SK-N-SH (cell line): ENCODE results near the gene MEIOC. TPM values are rescaled to one million over a fixed set of nuclear protein-coding genes. Genes with fewer than 3 reads are reported as not detected.
"Not testable (repeated sequence)": the region's sequence is repeated elsewhere in the genome, so short reads cannot be mapped to it uniquely, and the experiment has no call there.

Source experiments
- CTCF ChIA-PET: fragments of 300-600, 350-600 bp; formaldehyde crosslinking; extraction: SDS; loops from one replicate; lab custom pipeline; 2021; lab: Yijun Ruan, JAX
- POLR2A ChIA-PET: fragments of 350-600 bp; sonication (Branson Sonifier 250); formaldehyde crosslinking; extraction: SDS; loops from one replicate; lab custom pipeline; 2020; ENCODE audit warnings: antibody characterized with exemption, inconsistent platforms; lab: Yijun Ruan, JAX
- DNase-seq: peaks from one replicate; pipeline ENCODE4 v3.0.0; 2012
- H2AFZ ChIP-seq: fragments of 200-600 bp; sonication (generic); 2 replicates; pipeline ENCODE4 v1.8.1; 2016; ENCODE audit warnings: antibody characterized with exemption, mild to moderate bottlenecking, low read depth
- H3F3A ChIP-seq: fragments of 200-600 bp; sonication (generic); replicated peaks from 2 replicates; pipeline ENCODE3; 2016; ENCODE audit warnings: antibody characterized with exemption, mild to moderate bottlenecking; ENCODE audit not compliant: insufficient read depth
- H3K27ac ChIP-seq, 2 experiments: fragments of 200-500 bp in 1 of 2; fragments of 200-600 bp in 1 of 2; sonication (Bioruptor generic) in 1 of 2; sonication (generic), shearing (Covaris generic) in 1 of 2; 2 replicates each; pipeline versions ENCODE4 v1.5.1 to v1.6.1; 2014 to 2016; ENCODE audit warnings: low read depth in 2 of 2, inconsistent platforms in 1 of 2, low read length in 1 of 2, mild to moderate bottlenecking in 1 of 2, mixed read lengths in 1 of 2
- H3K27me3 ChIP-seq: fragments of 200-600 bp; sonication (generic), shearing (Covaris generic); 2 replicates; pipeline ENCODE4 v1.6.1; 2016; ENCODE audit warnings: mixed run types; ENCODE audit not compliant: insufficient read depth
- H3K36me3 ChIP-seq, 2 experiments: fragments of 200-500 bp in 1 of 2; fragments of 200-600 bp in 1 of 2; sonication (Bioruptor generic) in 1 of 2; sonication (generic) in 1 of 2; replicated peaks in 1 of 2; 2 replicates each; pipeline versions ENCODE3 to v1.5.1; 2014 to 2016; ENCODE audit warnings: low read length in 1 of 2, mild to moderate bottlenecking in 1 of 2; ENCODE audit not compliant: insufficient read depth in 2 of 2, control insufficient read depth in 1 of 2
- H3K4me1 ChIP-seq, 2 experiments: fragments of 200-500 bp in 1 of 2; fragments of 200-600 bp in 1 of 2; sonication (Bioruptor generic) in 1 of 2; sonication (generic), shearing (Covaris generic) in 1 of 2; 2 replicates each; pipeline versions ENCODE4 v1.5.1 to v1.6.1; 2014 to 2016; ENCODE audit warnings: low read depth in 1 of 2, low read length in 1 of 2, mixed run types in 1 of 2; ENCODE audit not compliant: insufficient read depth in 2 of 2, control insufficient read depth in 1 of 2
- H3K4me2 ChIP-seq: fragments of 200-600 bp; sonication (generic), shearing (Covaris generic); 2 replicates; pipeline ENCODE4 v1.6.1; 2017; ENCODE audit warnings: mixed run types
- H3K4me3 ChIP-seq, 2 experiments: fragments of 200-500 bp in 1 of 2; fragments of 200-600 bp in 1 of 2; sonication (Bioruptor generic) in 1 of 2; sonication (generic), shearing (Covaris generic) in 1 of 2; 2 replicates each; pipeline versions ENCODE4 v1.5.1 to v1.8.1; 2014 to 2016; ENCODE audit warnings: low read depth in 2 of 2, inconsistent platforms in 1 of 2, low read length in 1 of 2, mild to moderate bottlenecking in 1 of 2, mixed read lengths in 1 of 2, moderate library complexity in 1 of 2
- H3K79me2 ChIP-seq: fragments of 200-600 bp; sonication (generic); 2 replicates; pipeline ENCODE4 v1.8.1; 2017; ENCODE audit warnings: mild to moderate bottlenecking; ENCODE audit not compliant: insufficient read depth
- H3K9ac ChIP-seq: fragments of 200-600 bp; sonication (generic); 2 replicates; pipeline ENCODE4 v1.6.1; 2017; ENCODE audit warnings: mixed run types
- H3K9me2 ChIP-seq: fragments of 200-600 bp; sonication (generic); 2 replicates; pipeline ENCODE4 v1.6.1; 2017; ENCODE audit warnings: mixed run types
- H3K9me3 ChIP-seq: fragments of 200-600 bp; sonication (generic); 2 replicates; pipeline ENCODE4 v1.6.1; 2017; ENCODE audit warnings: mixed run types, mild to moderate bottlenecking, moderate library complexity
- H4K20me1 ChIP-seq: fragments of 200-600 bp; sonication (generic); 2 replicates; pipeline ENCODE4 v1.6.1; 2017; ENCODE audit warnings: mild to moderate bottlenecking, mixed run types; ENCODE audit not compliant: insufficient read depth
- CTCF ChIP-seq: fragments of 200-600 bp; sonication (generic); IDR thresholded peaks from 2 replicates; pipeline ENCODE4 v1.6.1; 2017; ENCODE audit warnings: antibody characterized with exemption, mild to moderate bottlenecking, moderate library complexity
- PBX3 ChIP-seq: IDR thresholded peaks from 2 replicates; pipeline ENCODE4; 2012
- RAD21 ChIP-seq: IDR thresholded peaks from 2 replicates; pipeline ENCODE4 v1.6.1; 2012; ENCODE audit warnings: mild to moderate bottlenecking, low read length
- SMC3 ChIP-seq: IDR thresholded peaks from 2 replicates; pipeline ENCODE4 v1.6.1; 2012; ENCODE audit warnings: low read depth, low read length, improper control_type of control experiment
- TCF12 ChIP-seq: IDR thresholded peaks from 2 replicates; pipeline ENCODE4 v1.4.0; 2012
- WGBS: methylation state at CpG from one replicate; pipeline ENCODE4 v1.1.6; 2017; ENCODE audit warnings: low lambda C conversion rate; 5-methylcytosine and 5-hydroxymethylcytosine counted together
- polyA plus RNA-seq, 3 experiments: library from polyadenylated mRNA; depleted of rRNA; stranded (reverse); fragments of >200 nt; gene quantifications; 2 replicates each; pipeline ENCODE4 v1.2.3, GENCODE V29; 2012
- TF ChIP-seq, protein P1 (sequence below): IDR thresholded peaks from 2 replicates; pipeline ENCODE4 v1.4.0; 2012; ENCODE audit warnings: low read depth
- TF ChIP-seq, protein P2 (sequence below): fragments of 150-350 bp; IDR thresholded peaks from 2 replicates; pipeline ENCODE4 v1.6.1; 2017; ENCODE audit warnings: antibody characterized with exemption, low read length, low read depth, borderline replicate concordance

MEIOC gene
- polyA plus RNA-seq, 1 of the 3 experiments (the other 2 are of a cell fraction): 1.3 TPM

- H4K20me1 ChIP-seq, H3K9ac ChIP-seq, H3F3A ChIP-seq, H3K9me2 ChIP-seq, H3K4me1 ChIP-seq, POLR2A ChIA-PET, H3K27ac ChIP-seq, H3K4me2 ChIP-seq, H3K27me3 ChIP-seq, H2AFZ ChIP-seq, DNase-seq, H3K36me3 ChIP-seq, H3K4me3 ChIP-seq, H3K9me3 ChIP-seq, H3K79me2 ChIP-seq: not testable (repeated sequence)
- CTCF ChIA-PET: interaction anchor here (0.7 to 7.7 kb wide), 7 partner anchors 33 to 102 kb away, joined by 3 to 56 read pairs (median 3); no protein-coding TSS in a partner anchor
- TF ChIP-seq CTCF (peak; percentile 43), SMC3 (0 out of 2 replicates have a peak, but pooled peaks have one; percentile 8), RAD21 (peak; percentile 17; the same call in 1 of the 2 replicates)
- 58% methylated on average over 4 of the region's 4 CpGs for WGBS
Measured at GRCh38 chr17:44634401-44634800, 21.9 kb upstream of the MEIOC start.

DNA sequence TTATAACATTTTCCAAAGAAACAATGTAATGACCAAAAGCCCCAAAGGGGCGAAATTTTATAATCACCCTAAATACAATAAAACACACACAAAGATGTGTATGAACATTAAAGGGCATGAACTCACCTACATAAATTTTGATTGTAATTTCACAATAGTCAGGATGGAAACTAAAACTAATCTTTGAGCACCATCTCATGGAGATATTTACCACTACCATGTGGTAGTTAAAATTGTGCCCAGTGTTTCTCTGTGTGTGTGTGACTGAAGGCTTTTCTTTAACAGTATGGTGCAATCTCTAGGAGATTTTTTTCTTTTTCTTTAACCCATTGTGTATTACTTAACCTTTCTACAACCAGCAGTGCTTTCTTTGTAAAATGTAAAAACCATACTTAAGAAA lies 19.7 kb upstream of the MEIOC start:
- H3K4me3 ChIP-seq: no peak overlapping the region
- peak; percentile 58 for DNase-seq
- TF ChIP-seq, protein P1, sequence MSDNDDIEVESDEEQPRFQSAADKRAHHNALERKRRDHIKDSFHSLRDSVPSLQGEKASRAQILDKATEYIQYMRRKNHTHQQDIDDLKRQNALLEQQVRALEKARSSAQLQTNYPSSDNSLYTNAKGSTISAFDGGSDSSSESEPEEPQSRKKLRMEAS: peak; percentile 50; the same call in 1 of the 2 replicates
- TF ChIP-seq CTCF (peak; percentile 73), SMC3 (peak; percentile 84), TCF12 (no peak), PBX3 (no peak), RAD21 (peak; percentile 91)
- TF ChIP-seq, protein P2, sequence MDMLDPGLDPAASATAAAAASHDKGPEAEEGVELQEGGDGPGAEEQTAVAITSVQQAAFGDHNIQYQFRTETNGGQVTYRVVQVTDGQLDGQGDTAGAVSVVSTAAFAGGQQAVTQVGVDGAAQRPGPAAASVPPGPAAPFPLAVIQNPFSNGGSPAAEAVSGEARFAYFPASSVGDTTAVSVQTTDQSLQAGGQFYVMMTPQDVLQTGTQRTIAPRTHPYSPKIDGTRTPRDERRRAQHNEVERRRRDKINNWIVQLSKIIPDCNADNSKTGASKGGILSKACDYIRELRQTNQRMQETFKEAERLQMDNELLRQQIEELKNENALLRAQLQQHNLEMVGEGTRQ: no peak
- H3K79me2 ChIP-seq: no peaks in the 10 kb centered on the region
- H3K4me1 ChIP-seq: no peaks in the 10 kb centered on the region
- H3K9me2 ChIP-seq: no peaks in the 10 kb centered on the region
- H3K27me3 ChIP-seq: no peaks in the 10 kb centered on the region
- H2AFZ ChIP-seq: no peak overlapping the region
- no peaks in the 10 kb centered on the region for H3K36me3 ChIP-seq
- H4K20me1 ChIP-seq: no peaks in the 10 kb centered on the region
- no peaks in the 10 kb centered on the region for H3F3A ChIP-seq
- no peaks in the 10 kb centered on the region for H3K9me3 ChIP-seq
- H3K27ac ChIP-seq: no peak overlapping the region
- 12% methylated on average over 1 of the region's 1 CpG for WGBS
- POLR2A ChIA-PET: no interaction called here
- CTCF ChIA-PET: interaction anchor here (1.0 to 5.7 kb wide), 10 partner anchors 10 to 290 kb away, joined by 3 to 55 read pairs (median 4); partner anchors contain the start of gene MEIOC
- no peak overlapping the region for H3K9ac ChIP-seq
- no peak overlapping the region for H3K4me2 ChIP-seq
